ENCODE results near the gene SIM2.

GRCh38 chr21:36713746-36714145 is 14.8 kb downstream of the SIM2 start:
- TF ChIP-seq POLR2A (IDR thresholded peaks at IDR 0.05): no peak
- no peak for TF ChIP-seq CTCF (IDR thresholded peaks at IDR 0.05)
